HL-60 (cell line): ENCODE data around the gene SLC46A1.

Experiments used
- POLR2AphosphoS5 ChIP-seq: IDR thresholded peaks from 2 replicates; pipeline ENCODE4 v1.6.1; 2012; ENCODE audit warnings: low read depth
- SPI1 ChIP-seq: IDR thresholded peaks from 2 replicates; pipeline ENCODE4 v1.6.1; 2012; ENCODE audit warnings: low read depth, mild to moderate bottlenecking, borderline replicate concordance
- TF ChIP-seq, protein P1 (sequence below): IDR thresholded peaks from one replicate; pipeline ENCODE4 v1.5.1; 2011; ENCODE audit warnings: low read length, control low read depth, inconsistent platforms; ENCODE audit not compliant: insufficient read depth

DNA sequence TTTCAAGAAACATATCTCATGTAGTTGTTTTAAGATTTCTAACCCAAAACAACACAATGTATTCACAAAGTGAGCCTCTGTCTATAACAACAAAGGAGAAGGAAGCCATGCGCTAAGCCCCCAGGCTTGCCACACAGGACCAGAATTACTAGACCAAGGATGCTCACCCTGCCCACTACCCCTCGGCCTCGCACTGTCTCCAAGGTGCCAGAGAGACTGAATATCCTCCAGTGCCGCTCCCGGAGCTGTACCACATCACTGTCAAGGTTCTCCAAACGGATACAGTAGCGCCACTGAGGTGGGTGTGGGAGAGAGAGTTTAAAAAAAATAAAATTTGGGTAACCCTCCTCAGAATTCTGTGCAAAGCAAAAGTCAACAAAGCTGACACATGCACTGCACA lies 55.7 kb downstream of the SLC46A1 start:
- TF ChIP-seq, protein P1, sequence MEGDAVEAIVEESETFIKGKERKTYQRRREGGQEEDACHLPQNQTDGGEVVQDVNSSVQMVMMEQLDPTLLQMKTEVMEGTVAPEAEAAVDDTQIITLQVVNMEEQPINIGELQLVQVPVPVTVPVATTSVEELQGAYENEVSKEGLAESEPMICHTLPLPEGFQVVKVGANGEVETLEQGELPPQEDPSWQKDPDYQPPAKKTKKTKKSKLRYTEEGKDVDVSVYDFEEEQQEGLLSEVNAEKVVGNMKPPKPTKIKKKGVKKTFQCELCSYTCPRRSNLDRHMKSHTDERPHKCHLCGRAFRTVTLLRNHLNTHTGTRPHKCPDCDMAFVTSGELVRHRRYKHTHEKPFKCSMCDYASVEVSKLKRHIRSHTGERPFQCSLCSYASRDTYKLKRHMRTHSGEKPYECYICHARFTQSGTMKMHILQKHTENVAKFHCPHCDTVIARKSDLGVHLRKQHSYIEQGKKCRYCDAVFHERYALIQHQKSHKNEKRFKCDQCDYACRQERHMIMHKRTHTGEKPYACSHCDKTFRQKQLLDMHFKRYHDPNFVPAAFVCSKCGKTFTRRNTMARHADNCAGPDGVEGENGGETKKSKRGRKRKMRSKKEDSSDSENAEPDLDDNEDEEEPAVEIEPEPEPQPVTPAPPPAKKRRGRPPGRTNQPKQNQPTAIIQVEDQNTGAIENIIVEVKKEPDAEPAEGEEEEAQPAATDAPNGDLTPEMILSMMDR = no peak
- TF ChIP-seq POLR2AphosphoS5 (no peak), SPI1 (no peak)
